AG09309 (cell line): ENCODE results near the gene BRD1.

Experiments
- DNase-seq: peaks from one replicate; pipeline ENCODE4 v3.0.0-alpha.2; 2010; ENCODE audit warnings: low read depth
- H3K4me3 ChIP-seq: 2 replicates; pipeline ENCODE4 v1.5.1; 2011; ENCODE audit warnings: mild to moderate bottlenecking, low read depth, low read length, moderate library complexity; ENCODE audit not compliant: control insufficient read depth
- CTCF ChIP-seq: IDR thresholded peaks from 2 replicates; pipeline ENCODE4 v1.5.1; 2011; ENCODE audit warnings: mild to moderate bottlenecking, low read depth, low read length, inconsistent platforms; ENCODE audit not compliant: insufficient read depth, control insufficient read depth; ENCODE audit errors: missing control alignments

BRD1 gene

GRCh38 chr22:49793871-49794270, 33.8 kb downstream of the BRD1 start:
- no peak for TF ChIP-seq CTCF
- DNase-seq = no peak
- no peak overlapping the region for H3K4me3 ChIP-seq

- no peak for DNase-seq
- H3K4me3 ChIP-seq = no peak overlapping the region
- TF ChIP-seq CTCF = no peak
Observed at GRCh38 chr22:49793296-49793695, 34.4 kb downstream of the BRD1 start.

- no peak for DNase-seq
- no peak overlapping the region for H3K4me3 ChIP-seq
- no peak for TF ChIP-seq CTCF
Observed at GRCh38 chr22:49792107-49792506, 35.6 kb downstream of the BRD1 start.

GRCh38 chr22:49791682-49792081, 36.0 kb downstream of the BRD1 start:
- no peak for DNase-seq
- H3K4me3 ChIP-seq = no peak overlapping the region
- no peak for TF ChIP-seq CTCF

- no peak for DNase-seq
- no peak overlapping the region for H3K4me3 ChIP-seq
- TF ChIP-seq CTCF = no peak
Observed at GRCh38 chr22:49790912-49791311, 36.8 kb downstream of the BRD1 start.

- no peak for TF ChIP-seq CTCF
- DNase-seq = no peak
- H3K4me3 ChIP-seq = no peak overlapping the region
Observed at GRCh38 chr22:49789289-49790141, 38.2 kb downstream of the BRD1 start.
